Measurements from ENCODE around the gene FOXO6. TPM values are rescaled to one million over a fixed set of nuclear protein-coding genes. Genes with fewer than 3 reads are reported as not detected.

Gene FOXO6
- total RNA-seq, 4 donors from 2014 or later, result 3.9 to 20.1 (median 7.6) TPM; not detected in 1

DNA sequence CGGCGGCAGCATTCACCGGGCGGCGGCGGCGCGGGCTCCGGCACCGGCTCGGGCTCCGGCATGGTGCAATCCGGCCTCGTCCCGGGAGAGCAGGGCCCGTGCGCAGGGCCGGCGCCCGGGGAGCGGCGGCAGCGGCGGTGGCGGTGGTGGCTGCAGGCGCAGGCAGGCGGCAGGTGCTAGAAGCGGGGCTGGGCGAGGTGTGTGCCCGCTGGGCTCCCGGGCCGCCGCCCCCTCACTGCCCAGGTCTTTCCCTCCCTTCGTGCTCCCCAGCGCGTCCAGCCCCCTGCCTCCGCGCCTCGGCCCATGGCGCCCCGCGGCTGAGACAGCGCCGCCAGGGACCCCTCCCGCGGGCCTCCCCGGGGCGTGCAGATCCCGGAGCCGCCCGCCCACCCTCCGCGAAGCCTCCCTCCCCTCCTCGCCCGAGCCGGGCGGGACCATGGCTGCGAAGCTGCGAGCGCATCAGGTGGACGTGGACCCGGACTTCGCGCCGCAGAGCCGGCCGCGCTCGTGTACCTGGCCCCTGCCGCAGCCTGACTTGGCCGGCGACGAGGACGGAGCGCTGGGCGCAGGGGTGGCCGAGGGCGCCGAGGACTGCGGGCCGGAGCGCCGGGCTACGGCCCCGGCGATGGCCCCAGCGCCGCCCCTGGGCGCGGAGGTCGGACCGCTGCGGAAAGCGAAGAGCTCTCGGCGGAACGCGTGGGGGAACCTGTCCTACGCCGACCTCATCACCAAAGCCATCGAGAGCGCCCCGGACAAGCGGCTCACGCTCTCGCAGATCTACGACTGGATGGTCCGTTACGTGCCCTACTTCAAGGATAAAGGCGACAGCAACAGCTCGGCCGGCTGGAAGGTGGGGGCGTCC lies 492 bp downstream of the FOXO6 start:
- no peaks in the 10 kb centered on the region for H3K27me3 ChIP-seq
- H3K4me3 ChIP-seq, result peak overlapping the region; percentile 22 to 72
- intact Hi-C loops (cut with DNase I; ENCODE audit: low total_unique reads), result no loop called here
- no peak for DNase-seq
- H3K4me1 ChIP-seq, result peaks cover 0 to 8% of the 10 kb centered on the region in 2 donors
- peak in 1 of 2 donors; percentile 58 for TF ChIP-seq POLR2A (IDR thresholded peaks at IDR 0.05)
- TF ChIP-seq, protein P1, sequence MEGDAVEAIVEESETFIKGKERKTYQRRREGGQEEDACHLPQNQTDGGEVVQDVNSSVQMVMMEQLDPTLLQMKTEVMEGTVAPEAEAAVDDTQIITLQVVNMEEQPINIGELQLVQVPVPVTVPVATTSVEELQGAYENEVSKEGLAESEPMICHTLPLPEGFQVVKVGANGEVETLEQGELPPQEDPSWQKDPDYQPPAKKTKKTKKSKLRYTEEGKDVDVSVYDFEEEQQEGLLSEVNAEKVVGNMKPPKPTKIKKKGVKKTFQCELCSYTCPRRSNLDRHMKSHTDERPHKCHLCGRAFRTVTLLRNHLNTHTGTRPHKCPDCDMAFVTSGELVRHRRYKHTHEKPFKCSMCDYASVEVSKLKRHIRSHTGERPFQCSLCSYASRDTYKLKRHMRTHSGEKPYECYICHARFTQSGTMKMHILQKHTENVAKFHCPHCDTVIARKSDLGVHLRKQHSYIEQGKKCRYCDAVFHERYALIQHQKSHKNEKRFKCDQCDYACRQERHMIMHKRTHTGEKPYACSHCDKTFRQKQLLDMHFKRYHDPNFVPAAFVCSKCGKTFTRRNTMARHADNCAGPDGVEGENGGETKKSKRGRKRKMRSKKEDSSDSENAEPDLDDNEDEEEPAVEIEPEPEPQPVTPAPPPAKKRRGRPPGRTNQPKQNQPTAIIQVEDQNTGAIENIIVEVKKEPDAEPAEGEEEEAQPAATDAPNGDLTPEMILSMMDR (IDR thresholded peaks at IDR 0.05), result no peak
- no peaks in the 10 kb centered on the region for H3K9me3 ChIP-seq
- H3K27ac ChIP-seq, result peak overlapping the region in 1 of 2 donors; percentile 25
- no peaks in the 10 kb centered on the region for H3K36me3 ChIP-seq

DNA sequence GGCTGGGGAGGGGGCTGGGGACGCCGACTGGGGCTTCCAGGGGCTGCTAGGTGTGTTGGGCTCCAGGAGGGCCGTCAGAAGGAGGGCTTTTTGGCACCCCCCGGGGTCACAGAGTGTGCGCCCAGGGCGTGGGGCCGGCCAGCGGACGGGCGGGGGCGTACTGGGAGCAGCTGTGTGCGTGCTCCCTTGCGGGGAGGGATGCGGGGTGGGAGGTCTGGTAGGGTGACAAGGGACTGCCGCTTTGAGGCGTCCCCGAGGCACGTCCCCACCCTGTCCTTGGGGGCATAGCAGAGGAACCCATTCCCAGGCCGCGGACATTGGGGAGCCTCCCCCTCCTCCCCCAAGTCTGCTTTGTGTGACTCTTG lies 1.1 kb downstream of the FOXO6 start:
- Histone ChIP-seq H3K36me3 (no peaks in the 10 kb centered on the region), H3K4me1 (peaks cover 0 to 8% of the 10 kb centered on the region in 2 donors), H3K27ac (peak overlapping the region in 1 of 2 donors; percentile 25), H3K9me3 (no peaks in the 10 kb centered on the region), H3K27me3 (no peaks in the 10 kb centered on the region), H3K4me3 (peak overlapping the region; percentile 22 to 72)
- no peak for TF ChIP-seq POLR2A (IDR thresholded peaks at IDR 0.05)
- TF ChIP-seq, protein P1 (IDR thresholded peaks at IDR 0.05), result no peak
- intact Hi-C loops (cut with DNase I; ENCODE audit: low total_unique reads), result no loop called here
- DNase-seq, result no peak

DNA sequence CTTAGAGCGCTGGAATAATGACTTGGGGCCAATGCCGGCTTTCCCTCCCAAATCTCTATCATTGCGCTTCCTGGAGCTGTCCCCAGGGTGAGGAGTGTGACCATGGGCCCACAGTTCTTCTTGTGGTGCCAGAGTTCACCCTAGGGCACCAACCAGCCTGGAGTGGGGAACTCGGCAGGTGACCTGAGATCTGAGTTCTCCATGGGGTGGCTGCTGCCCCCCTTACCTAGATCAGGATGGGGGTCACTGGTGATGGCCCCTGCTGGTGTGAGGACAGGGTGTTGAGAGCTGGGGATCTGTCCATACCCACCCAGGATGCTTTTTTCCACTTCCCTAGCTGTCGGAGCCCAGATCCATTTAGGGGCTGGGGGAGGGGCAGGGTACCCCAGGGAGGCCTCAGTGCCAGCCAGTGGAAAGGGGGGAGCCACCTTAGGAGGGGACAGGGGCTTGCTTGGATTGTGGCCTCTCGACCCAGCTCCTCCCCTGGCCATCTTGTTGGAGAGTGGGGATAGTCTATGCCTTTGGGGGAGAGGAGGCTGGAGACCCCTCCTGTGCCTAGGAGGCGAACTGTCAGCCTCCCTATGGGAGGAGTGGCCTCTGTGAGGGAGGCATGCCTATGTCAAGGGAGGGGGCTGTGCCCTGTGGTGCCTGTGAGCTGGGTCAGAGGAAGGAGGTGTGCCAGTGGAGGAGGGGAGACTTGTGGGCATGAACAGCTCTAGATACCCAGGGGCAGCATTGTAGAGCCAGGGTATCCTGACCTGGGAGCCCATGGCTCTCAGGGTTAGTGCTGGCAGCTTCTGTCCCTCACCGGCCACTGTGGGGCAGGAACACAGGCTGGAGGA lies 1.7 kb downstream of the FOXO6 start:
- Histone ChIP-seq H3K9me3 (no peaks in the 10 kb centered on the region), H3K27me3 (no peaks in the 10 kb centered on the region), H3K4me3 (no peak overlapping the region), H3K36me3 (no peaks in the 10 kb centered on the region), H3K4me1 (peaks cover 0 to 8% of the 10 kb centered on the region in 2 donors), H3K27ac (no peak overlapping the region)
- DNase-seq, result no peak
- TF ChIP-seq POLR2A (IDR thresholded peaks at IDR 0.05), result no peak
- TF ChIP-seq, protein P1 (IDR thresholded peaks at IDR 0.05), result no peak
- intact Hi-C loops (cut with DNase I; ENCODE audit: low total_unique reads), result no loop called here

DNA sequence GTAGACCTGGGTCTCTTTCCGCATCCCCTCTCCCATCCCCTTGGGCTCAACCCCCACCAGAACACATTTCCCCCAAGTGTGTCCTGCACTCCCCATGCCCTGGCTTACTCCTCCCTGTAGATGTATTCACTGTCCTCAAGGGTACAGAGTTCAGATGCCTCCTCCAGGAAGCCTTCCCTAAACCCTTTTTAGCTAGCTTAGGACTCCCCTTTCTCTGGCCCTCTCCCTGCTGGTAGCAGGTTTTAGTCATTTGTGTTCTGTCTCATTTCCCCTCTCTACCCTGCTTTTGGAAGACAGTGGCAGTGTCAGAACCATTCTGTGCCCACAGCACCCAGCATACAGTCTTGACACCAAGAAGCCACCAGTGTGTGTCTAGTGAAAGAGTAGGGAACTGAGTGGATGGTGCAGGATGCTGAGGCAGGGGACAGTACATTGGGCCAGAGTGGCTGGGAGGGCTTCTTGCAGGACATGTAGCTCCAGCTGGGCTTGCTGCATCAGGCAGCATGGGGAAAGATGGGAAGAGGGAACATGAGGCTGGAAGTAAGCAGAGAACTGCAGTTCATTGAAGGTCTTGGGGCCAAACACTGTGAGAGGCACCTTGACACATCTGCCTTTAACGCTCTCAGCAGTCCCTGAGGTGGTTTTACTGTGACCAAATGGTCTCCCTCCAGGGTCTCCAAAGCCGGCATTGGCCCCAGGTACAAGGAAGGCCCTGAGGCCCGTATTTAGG lies 2.5 kb downstream of the FOXO6 start:
- DNase-seq, result no peak
- Histone ChIP-seq H3K4me1 (peaks cover 0 to 8% of the 10 kb centered on the region in 2 donors), H3K9me3 (no peaks in the 10 kb centered on the region), H3K27ac (no peak overlapping the region), H3K27me3 (no peaks in the 10 kb centered on the region), H3K4me3 (no peak overlapping the region), H3K36me3 (no peaks in the 10 kb centered on the region)
- intact Hi-C loops (cut with DNase I; ENCODE audit: low total_unique reads), result no loop called here
- no peak for TF ChIP-seq POLR2A (IDR thresholded peaks at IDR 0.05)
- TF ChIP-seq, protein P1 (IDR thresholded peaks at IDR 0.05), result no peak
